ENCODE results near the gene GRM1.

DNA sequence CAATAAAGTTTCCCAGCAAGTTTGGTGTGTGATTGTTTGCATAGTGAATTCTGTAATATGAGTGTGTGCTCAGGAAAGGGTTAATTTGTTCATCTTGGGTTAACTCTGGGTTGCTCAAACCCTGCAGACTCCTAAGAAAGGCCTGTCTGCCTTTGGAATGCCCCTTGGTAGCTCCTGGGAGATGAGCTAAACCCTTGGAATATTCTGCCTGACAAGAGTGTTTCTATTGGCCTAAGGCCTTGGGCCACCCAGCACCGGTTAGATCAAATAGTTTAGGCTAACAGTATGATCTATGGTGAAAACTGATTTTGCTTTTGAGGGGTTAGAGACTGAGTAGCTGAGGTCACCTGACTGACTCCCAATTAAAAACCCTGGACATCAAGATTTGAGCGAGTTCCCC lies 248.3 kb downstream of the GRM1 start:
- TF ChIP-seq, protein P1, sequence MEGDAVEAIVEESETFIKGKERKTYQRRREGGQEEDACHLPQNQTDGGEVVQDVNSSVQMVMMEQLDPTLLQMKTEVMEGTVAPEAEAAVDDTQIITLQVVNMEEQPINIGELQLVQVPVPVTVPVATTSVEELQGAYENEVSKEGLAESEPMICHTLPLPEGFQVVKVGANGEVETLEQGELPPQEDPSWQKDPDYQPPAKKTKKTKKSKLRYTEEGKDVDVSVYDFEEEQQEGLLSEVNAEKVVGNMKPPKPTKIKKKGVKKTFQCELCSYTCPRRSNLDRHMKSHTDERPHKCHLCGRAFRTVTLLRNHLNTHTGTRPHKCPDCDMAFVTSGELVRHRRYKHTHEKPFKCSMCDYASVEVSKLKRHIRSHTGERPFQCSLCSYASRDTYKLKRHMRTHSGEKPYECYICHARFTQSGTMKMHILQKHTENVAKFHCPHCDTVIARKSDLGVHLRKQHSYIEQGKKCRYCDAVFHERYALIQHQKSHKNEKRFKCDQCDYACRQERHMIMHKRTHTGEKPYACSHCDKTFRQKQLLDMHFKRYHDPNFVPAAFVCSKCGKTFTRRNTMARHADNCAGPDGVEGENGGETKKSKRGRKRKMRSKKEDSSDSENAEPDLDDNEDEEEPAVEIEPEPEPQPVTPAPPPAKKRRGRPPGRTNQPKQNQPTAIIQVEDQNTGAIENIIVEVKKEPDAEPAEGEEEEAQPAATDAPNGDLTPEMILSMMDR (IDR thresholded peaks at IDR 0.05) = no peak
- TF ChIP-seq POLR2A (IDR thresholded peaks at IDR 0.05) = no peak

All from adrenal gland (tissue), 5 donors.